SK-N-SH (cell line): Measurements from ENCODE around the gene NRARP. TPM values are rescaled to one million over a fixed set of nuclear protein-coding genes. Genes with fewer than 3 reads are reported as not detected.

Source experiments
- CTCF ChIA-PET: fragments of 300-600, 350-600 bp; formaldehyde crosslinking; extraction: SDS; loops from one replicate; lab custom pipeline; 2021; lab: Yijun Ruan, JAX
- POLR2A ChIA-PET: fragments of 350-600 bp; sonication (Branson Sonifier 250); formaldehyde crosslinking; extraction: SDS; loops from one replicate; lab custom pipeline; 2020; ENCODE audit warnings: antibody characterized with exemption, inconsistent platforms; lab: Yijun Ruan, JAX
- DNase-seq: peaks from one replicate; pipeline ENCODE4 v3.0.0; 2012
- H2AFZ ChIP-seq: fragments of 200-600 bp; sonication (generic); 2 replicates; pipeline ENCODE4 v1.8.1; 2016; ENCODE audit warnings: antibody characterized with exemption, mild to moderate bottlenecking, low read depth
- H3F3A ChIP-seq: fragments of 200-600 bp; sonication (generic); replicated peaks from 2 replicates; pipeline ENCODE3; 2016; ENCODE audit warnings: antibody characterized with exemption, mild to moderate bottlenecking; ENCODE audit not compliant: insufficient read depth
- H3K27ac ChIP-seq, 2 experiments: fragments of 200-500 bp in 1 of 2; fragments of 200-600 bp in 1 of 2; sonication (Bioruptor generic) in 1 of 2; sonication (generic), shearing (Covaris generic) in 1 of 2; 2 replicates each; pipeline versions ENCODE4 v1.5.1 to v1.6.1; 2014 to 2016; ENCODE audit warnings: low read depth in 2 of 2, inconsistent platforms in 1 of 2, low read length in 1 of 2, mild to moderate bottlenecking in 1 of 2, mixed read lengths in 1 of 2
- H3K27me3 ChIP-seq: fragments of 200-600 bp; sonication (generic), shearing (Covaris generic); 2 replicates; pipeline ENCODE4 v1.6.1; 2016; ENCODE audit warnings: mixed run types; ENCODE audit not compliant: insufficient read depth
- H3K36me3 ChIP-seq, 2 experiments: fragments of 200-500 bp in 1 of 2; fragments of 200-600 bp in 1 of 2; sonication (Bioruptor generic) in 1 of 2; sonication (generic) in 1 of 2; replicated peaks in 1 of 2; 2 replicates each; pipeline versions ENCODE3 to v1.5.1; 2014 to 2016; ENCODE audit warnings: low read length in 1 of 2, mild to moderate bottlenecking in 1 of 2; ENCODE audit not compliant: insufficient read depth in 2 of 2, control insufficient read depth in 1 of 2
- H3K4me1 ChIP-seq, 2 experiments: fragments of 200-500 bp in 1 of 2; fragments of 200-600 bp in 1 of 2; sonication (Bioruptor generic) in 1 of 2; sonication (generic), shearing (Covaris generic) in 1 of 2; 2 replicates each; pipeline versions ENCODE4 v1.5.1 to v1.6.1; 2014 to 2016; ENCODE audit warnings: low read depth in 1 of 2, low read length in 1 of 2, mixed run types in 1 of 2; ENCODE audit not compliant: insufficient read depth in 2 of 2, control insufficient read depth in 1 of 2
- H3K4me2 ChIP-seq: fragments of 200-600 bp; sonication (generic), shearing (Covaris generic); 2 replicates; pipeline ENCODE4 v1.6.1; 2017; ENCODE audit warnings: mixed run types
- H3K4me3 ChIP-seq, 2 experiments: fragments of 200-500 bp in 1 of 2; fragments of 200-600 bp in 1 of 2; sonication (Bioruptor generic) in 1 of 2; sonication (generic), shearing (Covaris generic) in 1 of 2; 2 replicates each; pipeline versions ENCODE4 v1.5.1 to v1.8.1; 2014 to 2016; ENCODE audit warnings: low read depth in 2 of 2, inconsistent platforms in 1 of 2, low read length in 1 of 2, mild to moderate bottlenecking in 1 of 2, mixed read lengths in 1 of 2, moderate library complexity in 1 of 2
- H3K79me2 ChIP-seq: fragments of 200-600 bp; sonication (generic); 2 replicates; pipeline ENCODE4 v1.8.1; 2017; ENCODE audit warnings: mild to moderate bottlenecking; ENCODE audit not compliant: insufficient read depth
- H3K9ac ChIP-seq: fragments of 200-600 bp; sonication (generic); 2 replicates; pipeline ENCODE4 v1.6.1; 2017; ENCODE audit warnings: mixed run types
- H3K9me2 ChIP-seq: fragments of 200-600 bp; sonication (generic); 2 replicates; pipeline ENCODE4 v1.6.1; 2017; ENCODE audit warnings: mixed run types
- H3K9me3 ChIP-seq: fragments of 200-600 bp; sonication (generic); 2 replicates; pipeline ENCODE4 v1.6.1; 2017; ENCODE audit warnings: mixed run types, mild to moderate bottlenecking, moderate library complexity
- H4K20me1 ChIP-seq: fragments of 200-600 bp; sonication (generic); 2 replicates; pipeline ENCODE4 v1.6.1; 2017; ENCODE audit warnings: mild to moderate bottlenecking, mixed run types; ENCODE audit not compliant: insufficient read depth
- CHD2 ChIP-seq: fragments of 150-350 bp; IDR thresholded peaks from 2 replicates; pipeline ENCODE4 v1.6.1; 2018; ENCODE audit warnings: low read length; ENCODE audit not compliant: partially characterized antibody
- ELF1 ChIP-seq: IDR thresholded peaks from 2 replicates; pipeline ENCODE4 v1.4.0; 2012
- FOSL2 ChIP-seq: IDR thresholded peaks from 2 replicates; pipeline ENCODE4 v1.4.0; 2012; ENCODE audit warnings: low read depth, mild to moderate bottlenecking, moderate library complexity, borderline replicate concordance
- FOXJ3 ChIP-seq: sonication (generic); formaldehyde crosslinking; IDR thresholded peaks from 2 replicates; pipeline ENCODE4 v1.5.1; 2020; ENCODE audit warnings: mild to moderate bottlenecking, missing genetic modification reagents
- GATA2 ChIP-seq: sonication (generic); formaldehyde crosslinking; IDR thresholded peaks from 2 replicates; pipeline ENCODE4 v1.5.0; 2020; ENCODE audit warnings: mild to moderate bottlenecking, missing genetic modification reagents
- JUND ChIP-seq: IDR thresholded peaks from 2 replicates; pipeline ENCODE4 v1.4.0; 2012
- NFIC ChIP-seq: IDR thresholded peaks from 2 replicates; pipeline ENCODE4 v1.4.0; 2012; ENCODE audit warnings: borderline replicate concordance
- NRF1 ChIP-seq: IDR thresholded peaks from 2 replicates; pipeline ENCODE4 v1.6.1; 2012; ENCODE audit warnings: low read depth, mild to moderate bottlenecking, low read length
- POLR2AphosphoS5 ChIP-seq: IDR thresholded peaks from 2 replicates; pipeline ENCODE4 v1.6.1; 2012; ENCODE audit warnings: low read depth, low read length
- RAD21 ChIP-seq: IDR thresholded peaks from 2 replicates; pipeline ENCODE4 v1.6.1; 2012; ENCODE audit warnings: mild to moderate bottlenecking, low read length
- RXRA ChIP-seq: IDR thresholded peaks from 2 replicates; pipeline ENCODE4 v1.4.0; 2012; ENCODE audit warnings: low read depth, mild to moderate bottlenecking, borderline replicate concordance
- SMC3 ChIP-seq: IDR thresholded peaks from 2 replicates; pipeline ENCODE4 v1.6.1; 2012; ENCODE audit warnings: low read depth, low read length, improper control_type of control experiment
- TAF1 ChIP-seq: IDR thresholded peaks from 2 replicates; pipeline ENCODE4 v1.6.1; 2012; ENCODE audit warnings: low read depth, mild to moderate bottlenecking, low read length, moderate library complexity, borderline replicate concordance
- TCF12 ChIP-seq: IDR thresholded peaks from 2 replicates; pipeline ENCODE4 v1.4.0; 2012
- TEAD4 ChIP-seq: IDR thresholded peaks from 2 replicates; pipeline ENCODE4 v1.4.0; 2012; ENCODE audit warnings: mild to moderate bottlenecking, borderline replicate concordance; ENCODE audit not compliant: insufficient read depth
- YY1 ChIP-seq: IDR thresholded peaks from 2 replicates; pipeline ENCODE4 v1.4.0; 2012; ENCODE audit warnings: low read depth, mild to moderate bottlenecking
- WGBS: methylation state at CpG from one replicate; pipeline ENCODE4 v1.1.6; 2017; ENCODE audit warnings: low lambda C conversion rate; 5-methylcytosine and 5-hydroxymethylcytosine counted together
- polyA plus RNA-seq, 3 experiments: library from polyadenylated mRNA; depleted of rRNA; stranded (reverse); fragments of >200 nt; gene quantifications; 2 replicates each; pipeline ENCODE4 v1.2.3, GENCODE V29; 2012
- TF ChIP-seq, protein P1 (sequence below): IDR thresholded peaks from 2 replicates; pipeline ENCODE4 v1.4.0; 2012; ENCODE audit warnings: low read depth
- TF ChIP-seq, protein P2 (sequence below): fragments of 200-600 bp; sonication (generic); IDR thresholded peaks from 2 replicates; pipeline ENCODE4 v1.6.1; 2017; ENCODE audit warnings: antibody characterized with exemption, mild to moderate bottlenecking, moderate library complexity
- TF ChIP-seq, protein P3 (sequence below): IDR thresholded peaks from 2 replicates; pipeline ENCODE4; 2012
- TF ChIP-seq, protein P4 (sequence below): IDR thresholded peaks from 2 replicates; pipeline ENCODE4 v1.4.0; 2012; ENCODE audit warnings: low read depth, borderline replicate concordance

Gene NRARP
- polyA plus RNA-seq, 1 of the 3 experiments (the other 2 are of a cell fraction) = 3.9 TPM

DNA sequence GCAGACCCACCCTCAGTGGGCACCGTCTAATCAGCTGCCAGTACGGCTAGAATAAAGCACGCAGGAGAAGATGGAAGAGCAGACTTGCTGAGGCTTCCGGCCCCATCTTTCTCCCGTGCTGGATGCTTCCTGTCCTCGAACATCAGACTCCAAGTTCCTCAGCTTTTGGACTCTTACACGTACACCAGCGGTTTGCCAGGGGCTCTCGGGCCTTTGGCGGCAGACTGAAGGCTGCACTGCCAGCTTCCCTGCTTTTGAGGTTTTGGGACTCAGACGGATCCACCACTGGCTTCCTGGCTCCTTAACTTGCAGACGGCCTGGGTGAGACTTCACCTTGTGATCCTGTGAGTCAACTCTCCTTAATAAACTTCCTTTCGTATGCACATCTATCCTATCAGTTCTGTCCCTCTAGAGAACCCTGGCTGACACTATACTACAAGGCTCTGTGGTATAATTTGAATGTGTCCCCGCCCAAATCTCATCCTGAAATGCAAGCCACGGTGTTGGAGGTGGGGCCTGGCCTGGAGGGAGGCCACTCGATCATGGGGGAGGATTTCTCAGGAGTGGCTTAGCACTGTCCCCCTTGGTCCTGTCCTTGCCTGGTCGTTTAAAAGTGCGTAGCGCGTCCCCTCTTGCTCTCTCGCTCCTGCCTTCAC lies 31.1 kb upstream of the NRARP start:
- H3K9ac ChIP-seq = no peak overlapping the region

DNA sequence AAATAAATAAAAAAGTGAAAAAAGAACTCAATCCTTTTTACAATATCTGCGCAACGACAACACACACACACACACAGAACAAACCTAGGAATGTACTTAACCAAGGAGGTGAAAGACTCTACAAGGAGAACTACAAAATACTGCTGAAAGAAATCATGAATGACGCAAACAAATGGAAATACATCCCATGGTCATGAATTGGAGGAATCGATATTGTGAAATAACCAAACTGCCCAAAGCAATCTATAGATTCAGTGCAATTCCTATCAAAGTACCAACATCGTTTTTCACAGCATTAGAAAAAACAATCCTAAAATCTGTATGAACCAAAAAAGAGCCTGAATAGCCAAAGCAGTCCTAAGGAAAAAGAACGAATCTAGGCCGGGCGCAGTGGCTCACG lies 29.9 kb upstream of the NRARP start:
- no peak overlapping the region for H3K4me2 ChIP-seq
- no peak overlapping the region for H3K9ac ChIP-seq
- H4K20me1 ChIP-seq = no peaks in the 10 kb centered on the region
- H2AFZ ChIP-seq = no peak overlapping the region
- H3K27ac ChIP-seq = no peak overlapping the region
- no peaks in the 10 kb centered on the region for H3K27me3 ChIP-seq
- no peak overlapping the region for H3K4me3 ChIP-seq
- H3K9me3 ChIP-seq = peaks cover 5% of the 10 kb centered on the region; the same call in 1 of the 2 replicates
- ChIA-PET CTCF (interaction anchor here (0.6 kb wide), 1 partner anchor 91 kb away, joined by 3 read pairs; the partner anchor contains the start of gene EXD3), POLR2A (no interaction called here)
- no peaks in the 10 kb centered on the region for H3K9me2 ChIP-seq
- H3F3A ChIP-seq = no peaks in the 10 kb centered on the region
- DNase-seq = no peak
- H3K4me1 ChIP-seq = no peaks in the 10 kb centered on the region
- WGBS = 79% methylated on average over 9 of the region's 9 CpGs
- H3K36me3 ChIP-seq = no peaks in the 10 kb centered on the region
- H3K79me2 ChIP-seq = no peaks in the 10 kb centered on the region
- TF ChIP-seq CHD2 = no peak
- TF ChIP-seq, protein P1, sequence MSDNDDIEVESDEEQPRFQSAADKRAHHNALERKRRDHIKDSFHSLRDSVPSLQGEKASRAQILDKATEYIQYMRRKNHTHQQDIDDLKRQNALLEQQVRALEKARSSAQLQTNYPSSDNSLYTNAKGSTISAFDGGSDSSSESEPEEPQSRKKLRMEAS = no peak
- no peak for TF ChIP-seq POLR2AphosphoS5
- TF ChIP-seq RAD21 = no peak
- no peak for TF ChIP-seq FOSL2
- TF ChIP-seq NRF1 = no peak
- TF ChIP-seq, all 33 proteins: peak for 0

More for the DNA sequence above, 31.1 kb upstream of the NRARP start:
- Histone ChIP-seq H3K4me1 (no peaks in the 10 kb centered on the region), H3K27ac (no peak overlapping the region), H3F3A (peaks cover under 1% of the 10 kb centered on the region), H4K20me1 (no peaks in the 10 kb centered on the region), H2AFZ (no peak overlapping the region), H3K79me2 (no peaks in the 10 kb centered on the region), H3K4me3 (no peak overlapping the region), H3K27me3 (no peaks in the 10 kb centered on the region), H3K9me2 (no peaks in the 10 kb centered on the region), H3K36me3 (no peaks in the 10 kb centered on the region), H3K9me3 (peaks cover 7% of the 10 kb centered on the region; the same call in 1 of the 2 replicates), H3K4me2 (no peak overlapping the region)
- 56% methylated on average over 16 of the region's 21 CpGs for WGBS
- TF ChIP-seq JUND (no peak), ELF1 (no peak), POLR2AphosphoS5 (no peak), NFIC (no peak), FOXJ3 (CRISPR knock-in tag) (no peak), GATA2 (CRISPR knock-in tag) (no peak), TEAD4 (no peak)
- DNase-seq = no peak
- CTCF ChIA-PET = interaction anchor here (0.7 kb wide), 1 partner anchor 31 kb away, joined by 3 read pairs; the partner anchor contains the start of gene NRARP
- POLR2A ChIA-PET = no interaction called here

DNA sequence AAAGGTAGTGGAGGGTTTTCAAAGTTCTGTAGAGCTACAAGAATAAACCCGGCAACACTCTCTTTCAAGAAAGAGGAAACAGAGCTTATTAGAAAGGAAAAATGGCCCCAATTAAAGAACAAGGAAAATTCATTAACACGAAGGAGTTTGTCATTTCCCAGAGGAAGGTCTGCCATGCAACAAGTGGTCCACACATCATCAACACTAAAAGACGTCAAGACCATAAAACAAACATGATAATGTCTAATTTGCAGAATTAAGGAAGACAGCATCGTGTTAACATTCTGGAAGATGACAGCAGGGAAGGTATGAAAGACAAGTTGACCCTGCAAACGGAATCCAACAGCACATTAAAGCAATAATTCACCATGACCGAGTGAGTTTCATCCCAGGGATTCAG lies 28.6 kb upstream of the NRARP start:
- ChIA-PET CTCF (no interaction called here), POLR2A (interaction anchor here (0.6 kb wide), 1 partner anchor 77 kb away, joined by 4 read pairs; no protein-coding TSS in a partner anchor)
- Histone ChIP-seq H3K36me3 (no peaks in the 10 kb centered on the region), H3K9me3 (no peaks in the 10 kb centered on the region), H3K27ac (no peak overlapping the region), H3K27me3 (no peaks in the 10 kb centered on the region), H3K4me3 (no peak overlapping the region), H3K79me2 (no peaks in the 10 kb centered on the region), H3K4me1 (no peaks in the 10 kb centered on the region), H3K9me2 (no peaks in the 10 kb centered on the region), H3F3A (no peaks in the 10 kb centered on the region), H4K20me1 (no peaks in the 10 kb centered on the region), H3K4me2 (no peak overlapping the region), H3K9ac (no peak overlapping the region), H2AFZ (no peak overlapping the region)
- 46% methylated on average over 6 of the region's 6 CpGs for WGBS
- DNase-seq = no peak
- TF ChIP-seq, protein P2, sequence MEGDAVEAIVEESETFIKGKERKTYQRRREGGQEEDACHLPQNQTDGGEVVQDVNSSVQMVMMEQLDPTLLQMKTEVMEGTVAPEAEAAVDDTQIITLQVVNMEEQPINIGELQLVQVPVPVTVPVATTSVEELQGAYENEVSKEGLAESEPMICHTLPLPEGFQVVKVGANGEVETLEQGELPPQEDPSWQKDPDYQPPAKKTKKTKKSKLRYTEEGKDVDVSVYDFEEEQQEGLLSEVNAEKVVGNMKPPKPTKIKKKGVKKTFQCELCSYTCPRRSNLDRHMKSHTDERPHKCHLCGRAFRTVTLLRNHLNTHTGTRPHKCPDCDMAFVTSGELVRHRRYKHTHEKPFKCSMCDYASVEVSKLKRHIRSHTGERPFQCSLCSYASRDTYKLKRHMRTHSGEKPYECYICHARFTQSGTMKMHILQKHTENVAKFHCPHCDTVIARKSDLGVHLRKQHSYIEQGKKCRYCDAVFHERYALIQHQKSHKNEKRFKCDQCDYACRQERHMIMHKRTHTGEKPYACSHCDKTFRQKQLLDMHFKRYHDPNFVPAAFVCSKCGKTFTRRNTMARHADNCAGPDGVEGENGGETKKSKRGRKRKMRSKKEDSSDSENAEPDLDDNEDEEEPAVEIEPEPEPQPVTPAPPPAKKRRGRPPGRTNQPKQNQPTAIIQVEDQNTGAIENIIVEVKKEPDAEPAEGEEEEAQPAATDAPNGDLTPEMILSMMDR = no peak
- TF ChIP-seq POLR2AphosphoS5 = no peak
- no peak for TF ChIP-seq TAF1
- no peak for TF ChIP-seq YY1
- TF ChIP-seq, protein P3, sequence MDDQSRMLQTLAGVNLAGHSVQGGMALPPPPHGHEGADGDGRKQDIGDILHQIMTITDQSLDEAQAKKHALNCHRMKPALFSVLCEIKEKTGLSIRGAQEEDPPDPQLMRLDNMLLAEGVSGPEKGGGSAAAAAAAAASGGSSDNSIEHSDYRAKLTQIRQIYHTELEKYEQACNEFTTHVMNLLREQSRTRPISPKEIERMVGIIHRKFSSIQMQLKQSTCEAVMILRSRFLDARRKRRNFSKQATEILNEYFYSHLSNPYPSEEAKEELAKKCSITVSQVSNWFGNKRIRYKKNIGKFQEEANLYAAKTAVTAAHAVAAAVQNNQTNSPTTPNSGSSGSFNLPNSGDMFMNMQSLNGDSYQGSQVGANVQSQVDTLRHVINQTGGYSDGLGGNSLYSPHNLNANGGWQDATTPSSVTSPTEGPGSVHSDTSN = no peak
- TF ChIP-seq FOXJ3 (CRISPR knock-in tag) = no peak
- TF ChIP-seq RXRA = no peak
- TF ChIP-seq TEAD4 = no peak
- TF ChIP-seq TCF12 = no peak
- TF ChIP-seq RAD21 = no peak
- TF ChIP-seq, protein P4, sequence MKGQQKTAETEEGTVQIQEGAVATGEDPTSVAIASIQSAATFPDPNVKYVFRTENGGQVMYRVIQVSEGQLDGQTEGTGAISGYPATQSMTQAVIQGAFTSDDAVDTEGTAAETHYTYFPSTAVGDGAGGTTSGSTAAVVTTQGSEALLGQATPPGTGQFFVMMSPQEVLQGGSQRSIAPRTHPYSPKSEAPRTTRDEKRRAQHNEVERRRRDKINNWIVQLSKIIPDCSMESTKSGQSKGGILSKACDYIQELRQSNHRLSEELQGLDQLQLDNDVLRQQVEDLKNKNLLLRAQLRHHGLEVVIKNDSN = no peak
- no peak for TF ChIP-seq SMC3
